ENCODE results near the gene CLCN1.

The CLCN1 gene

GRCh38 chr7:143285806-143286521 lies 29.9 kb upstream of the CLCN1 start:
- H3K9me2 ChIP-seq (ENCODE audit: low read depth, low read length): no peaks in the 10 kb centered on the region
- no peak overlapping the region for H2AFZ ChIP-seq (ENCODE audit: low read length)
- no peaks in the 10 kb centered on the region for H4K20me1 ChIP-seq (ENCODE audit: insufficient read depth, low read length)
- no peak overlapping the region for H3K4me2 ChIP-seq (ENCODE audit: low read length)
- no peak overlapping the region for H3K27ac ChIP-seq (ENCODE audit: low read depth, low read length, poor library complexity, severe bottlenecking)
- no peaks in the 10 kb centered on the region for H3K27me3 ChIP-seq (ENCODE audit: insufficient read depth, low read length)
- H3K4me1 ChIP-seq (ENCODE audit: insufficient read depth, low read length, severe bottlenecking): peaks cover 32% of the 10 kb centered on the region
- TF ChIP-seq EZH2 (IDR thresholded peaks at IDR 0.05; ENCODE audit: borderline replicate concordance, low read length) (no peak), CTCF (IDR thresholded peaks at IDR 0.05; ENCODE audit: low read length) (no peak)
- H3K9me3 ChIP-seq (ENCODE audit: low read length): no peaks in the 10 kb centered on the region
- no peaks in the 10 kb centered on the region for H3F3A ChIP-seq (ENCODE audit: insufficient read depth, low read length)
- H3K9ac ChIP-seq (ENCODE audit: low read length): no peak overlapping the region
- H3K79me2 ChIP-seq (ENCODE audit: insufficient read depth, low read length): peaks cover 18% of the 10 kb centered on the region
- H3K36me3 ChIP-seq (ENCODE audit: insufficient read depth, low read length): peaks cover 12% of the 10 kb centered on the region; the same call in 1 of the 2 replicates
- no peak overlapping the region for H3K4me3 ChIP-seq (ENCODE audit: low read depth, low read length, poor library complexity, severe bottlenecking)

- Histone ChIP-seq H3K9me2 (ENCODE audit: low read depth, low read length) (no peaks in the 10 kb centered on the region), H3K36me3 (ENCODE audit: insufficient read depth, low read length) (peaks cover 17% of the 10 kb centered on the region; the same call in 1 of the 2 replicates), H3K27ac (ENCODE audit: low read depth, low read length, poor library complexity, severe bottlenecking) (no peak overlapping the region), H3F3A (ENCODE audit: insufficient read depth, low read length) (no peaks in the 10 kb centered on the region), H3K4me3 (ENCODE audit: low read depth, low read length, poor library complexity, severe bottlenecking) (no peak overlapping the region), H4K20me1 (ENCODE audit: insufficient read depth, low read length) (no peaks in the 10 kb centered on the region), H3K27me3 (ENCODE audit: insufficient read depth, low read length) (no peaks in the 10 kb centered on the region), H2AFZ (ENCODE audit: low read length) (no peak overlapping the region), H3K9ac (ENCODE audit: low read length) (no peak overlapping the region), H3K9me3 (ENCODE audit: low read length) (no peaks in the 10 kb centered on the region), H3K4me2 (ENCODE audit: low read length) (no peak overlapping the region), H3K4me1 (ENCODE audit: insufficient read depth, low read length, severe bottlenecking) (peaks cover 34% of the 10 kb centered on the region), H3K79me2 (ENCODE audit: insufficient read depth, low read length) (peaks cover 21% of the 10 kb centered on the region)
- TF ChIP-seq EZH2 (IDR thresholded peaks at IDR 0.05; ENCODE audit: borderline replicate concordance, low read length) (no peak), CTCF (IDR thresholded peaks at IDR 0.05; ENCODE audit: low read length) (no peak)
Measured at GRCh38 chr7:143286522-143286890, 29.4 kb upstream of the CLCN1 start.

- peaks cover 21% of the 10 kb centered on the region for H3K79me2 ChIP-seq (ENCODE audit: insufficient read depth, low read length)
- no peak overlapping the region; the same call in 1 of the 2 replicates for H3K9ac ChIP-seq (ENCODE audit: low read length)
- H3F3A ChIP-seq (ENCODE audit: insufficient read depth, low read length): no peaks in the 10 kb centered on the region
- peak overlapping the region; percentile 88 for H3K4me2 ChIP-seq (ENCODE audit: low read length)
- H4K20me1 ChIP-seq (ENCODE audit: insufficient read depth, low read length): no peaks in the 10 kb centered on the region
- peaks cover 34% of the 10 kb centered on the region for H3K4me1 ChIP-seq (ENCODE audit: insufficient read depth, low read length, severe bottlenecking)
- H3K27ac ChIP-seq (ENCODE audit: low read depth, low read length, poor library complexity, severe bottlenecking): no peak overlapping the region
- TF ChIP-seq CTCF (IDR thresholded peaks at IDR 0.05; ENCODE audit: low read length) (no peak), EZH2 (IDR thresholded peaks at IDR 0.05; ENCODE audit: borderline replicate concordance, low read length) (no peak)
- H3K27me3 ChIP-seq (ENCODE audit: insufficient read depth, low read length): no peaks in the 10 kb centered on the region
- H2AFZ ChIP-seq (ENCODE audit: low read length): 0 out of 2 replicates have a peak overlapping the region, but pooled peaks have one; percentile 38
- no peaks in the 10 kb centered on the region for H3K9me2 ChIP-seq (ENCODE audit: low read depth, low read length)
- no peaks in the 10 kb centered on the region for H3K9me3 ChIP-seq (ENCODE audit: low read length)
- peak overlapping the region; percentile 78 for H3K4me3 ChIP-seq (ENCODE audit: low read depth, low read length, poor library complexity, severe bottlenecking)
- peaks cover 26% of the 10 kb centered on the region; the same call in 1 of the 2 replicates for H3K36me3 ChIP-seq (ENCODE audit: insufficient read depth, low read length)
Measured at GRCh38 chr7:143287339-143287934, 28.5 kb upstream of the CLCN1 start.
